GM18508 (cell line): ENCODE measurements around the gene PPP1R13B.
"Not testable (repeated sequence)": the region's sequence is repeated elsewhere in the genome, so short reads cannot be mapped to it uniquely, and the experiment has no call there.

ENCODE experiments used
- ATAC-seq: cut with Tn5 transposase; IDR thresholded peaks from one replicate; pipeline ENCODE4 v1.9.1; 2021; ENCODE audit warnings: moderate number of reproducible peaks; ENCODE audit not compliant: insufficient read depth, unreplicated experiment

PPP1R13B gene

DNA sequence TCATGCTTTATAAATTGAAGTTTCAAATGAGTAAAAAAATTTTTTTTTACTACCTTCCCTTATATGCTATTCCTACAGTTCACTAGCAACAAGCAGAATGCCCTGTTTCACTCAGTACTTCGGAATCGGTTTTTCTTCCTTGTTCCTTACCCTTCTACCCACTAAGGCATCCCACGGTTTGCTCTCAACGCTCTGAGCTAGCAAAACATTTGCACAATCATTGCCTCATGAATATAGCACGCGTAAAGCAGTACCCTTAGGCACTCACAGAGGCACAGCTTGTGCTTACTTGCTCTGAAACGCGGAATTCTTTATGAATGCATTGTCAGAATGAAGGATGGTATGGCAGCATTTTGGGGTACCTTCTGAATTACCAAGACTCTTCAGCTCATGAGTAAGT lies 45.0 kb downstream of the PPP1R13B start:
- ATAC-seq = no peak

- ATAC-seq = no peak
Measured at GRCh38 chr14:103801459-103801858, 45.9 kb downstream of the PPP1R13B start.

DNA sequence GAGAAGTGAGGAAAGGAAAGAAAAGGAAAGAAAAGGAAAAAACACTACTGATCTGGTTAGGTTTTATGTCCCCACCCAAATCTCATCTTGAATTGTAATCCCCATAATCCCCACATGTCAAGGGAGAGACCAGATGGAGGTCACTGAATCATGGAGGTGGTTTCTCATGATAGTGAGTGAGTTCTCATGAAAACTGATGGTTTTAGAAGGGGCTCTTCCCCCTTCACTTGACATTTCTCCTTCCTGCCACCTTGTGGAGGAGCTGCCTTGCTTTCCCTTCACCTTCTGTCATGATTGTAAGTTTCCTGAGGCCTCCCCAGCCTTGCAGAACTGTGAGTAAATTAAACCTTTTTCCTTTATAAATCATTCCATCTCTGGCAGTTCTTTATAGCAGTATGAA lies 54.2 kb downstream of the PPP1R13B start:
- ATAC-seq = not testable (repeated sequence)

- no peak for ATAC-seq
Measured at GRCh38 chr14:103788086-103788485, 59.3 kb downstream of the PPP1R13B start.

DNA sequence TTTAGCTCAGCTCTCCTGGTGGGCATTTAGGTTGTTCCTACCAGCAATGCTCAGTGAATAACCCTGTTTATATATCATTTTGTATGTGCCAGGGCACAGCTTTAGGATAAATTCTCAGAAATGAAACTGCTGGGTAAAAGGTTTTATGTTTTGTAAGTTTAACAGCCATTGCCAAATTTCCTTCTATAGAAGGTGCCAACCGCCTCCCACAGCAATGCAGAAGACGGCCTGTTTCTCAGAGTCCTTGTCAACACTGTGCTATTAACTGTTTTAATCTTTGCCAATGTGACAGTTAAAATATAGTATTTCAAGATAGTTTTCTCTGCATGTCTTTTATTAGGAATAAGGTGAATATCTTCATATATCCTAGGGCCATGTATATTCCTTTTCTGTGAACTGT lies 65.0 kb downstream of the PPP1R13B start:
- no peak for ATAC-seq

DNA sequence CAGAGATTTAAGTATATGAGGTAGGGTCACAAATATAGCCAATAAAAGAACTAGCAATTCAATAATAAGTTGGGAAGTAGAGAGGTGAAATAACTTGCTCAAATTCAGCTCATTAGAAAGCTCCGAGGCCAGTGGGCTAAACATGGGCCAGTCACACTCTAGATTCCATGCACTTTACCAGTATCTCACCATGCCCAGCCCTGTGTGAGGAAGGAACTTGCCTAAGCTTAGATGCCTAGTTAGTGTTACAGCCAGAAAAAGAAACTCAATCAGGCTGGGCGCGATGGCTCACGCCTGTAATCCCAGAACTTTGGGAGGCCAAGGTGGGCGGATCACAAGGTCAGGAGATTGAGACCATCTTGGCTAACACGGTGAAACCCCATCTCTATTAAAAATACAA lies 71.1 kb downstream of the PPP1R13B start:
- ATAC-seq = not testable (repeated sequence)

- no peak for ATAC-seq
Measured at GRCh38 chr14:103775506-103775905, 71.9 kb downstream of the PPP1R13B start.

- no peak for ATAC-seq
Measured at GRCh38 chr14:103773521-103773920, 73.9 kb downstream of the PPP1R13B start.

DNA sequence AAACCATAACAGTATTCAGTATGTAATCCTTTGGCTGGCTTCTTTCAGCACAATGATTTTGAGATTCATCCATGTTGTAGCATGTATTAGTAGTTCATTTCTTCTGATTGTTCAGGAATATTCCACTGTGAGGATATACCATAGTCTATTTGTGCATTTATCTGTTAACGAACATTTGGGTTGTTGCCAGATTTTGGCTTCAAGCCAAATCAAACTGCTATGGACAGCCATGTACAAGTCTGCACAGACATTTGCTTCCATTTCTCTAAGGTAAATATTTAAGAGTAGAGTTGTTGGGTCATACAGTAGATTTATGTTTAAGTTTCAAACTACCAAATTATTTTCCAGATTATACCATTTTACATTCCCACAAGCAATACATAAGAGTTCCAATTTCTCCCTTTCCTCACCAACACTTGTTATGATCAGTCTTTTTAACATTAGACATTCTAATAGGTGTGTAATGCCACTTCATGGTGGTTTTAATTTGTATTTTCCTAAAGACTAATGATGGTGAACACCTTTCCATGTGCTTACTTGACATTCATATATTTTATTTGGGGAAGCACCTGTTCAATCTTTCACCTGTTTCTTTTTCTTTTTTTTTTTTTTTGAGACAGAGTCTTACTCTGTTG lies 75.2 kb downstream of the PPP1R13B start:
- no peak for ATAC-seq

DNA sequence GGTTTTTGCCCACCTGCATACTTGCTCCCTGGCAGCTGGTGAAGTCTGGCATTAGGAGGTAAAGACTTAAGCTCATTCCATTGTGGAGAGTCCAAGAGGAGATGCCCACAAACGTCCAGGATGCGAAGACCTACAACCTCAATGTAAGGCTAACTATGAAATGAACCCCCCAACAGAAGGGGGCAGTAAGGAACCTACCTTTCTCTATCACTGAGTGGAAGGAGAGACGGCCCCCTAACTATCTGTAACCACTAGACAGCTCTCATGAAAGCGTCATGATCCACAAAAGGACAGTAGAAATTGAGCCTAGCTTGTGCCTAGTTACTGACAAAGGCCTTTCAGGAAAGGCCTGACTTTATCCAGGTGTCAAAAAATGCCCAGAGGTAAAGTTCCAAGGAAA lies 76.5 kb downstream of the PPP1R13B start:
- no peak for ATAC-seq

DNA sequence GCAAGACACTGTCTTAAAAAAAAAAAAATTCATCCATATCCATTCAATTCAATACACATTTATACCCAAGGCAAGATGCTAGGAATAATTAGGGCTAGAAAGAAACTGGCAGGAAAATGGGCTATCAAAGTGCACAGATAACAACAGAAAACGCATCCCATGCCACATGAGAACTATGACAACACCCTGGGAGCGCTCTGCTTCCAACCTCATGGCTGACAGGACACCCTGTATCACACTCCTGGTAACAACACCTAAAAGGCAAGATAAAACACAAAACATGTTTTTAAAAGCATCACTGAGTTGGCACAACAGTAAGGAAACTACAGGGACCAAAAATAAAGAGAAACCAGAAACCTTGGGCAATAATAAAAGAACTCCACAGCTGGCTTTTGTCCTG lies 76.9 kb downstream of the PPP1R13B start:
- ATAC-seq = no peak

- no peak for ATAC-seq
Measured at GRCh38 chr14:103767336-103767894, 80.0 kb downstream of the PPP1R13B start.

GRCh38 chr14:103765526-103765925 lies 81.8 kb downstream of the PPP1R13B start:
- ATAC-seq = no peak

DNA sequence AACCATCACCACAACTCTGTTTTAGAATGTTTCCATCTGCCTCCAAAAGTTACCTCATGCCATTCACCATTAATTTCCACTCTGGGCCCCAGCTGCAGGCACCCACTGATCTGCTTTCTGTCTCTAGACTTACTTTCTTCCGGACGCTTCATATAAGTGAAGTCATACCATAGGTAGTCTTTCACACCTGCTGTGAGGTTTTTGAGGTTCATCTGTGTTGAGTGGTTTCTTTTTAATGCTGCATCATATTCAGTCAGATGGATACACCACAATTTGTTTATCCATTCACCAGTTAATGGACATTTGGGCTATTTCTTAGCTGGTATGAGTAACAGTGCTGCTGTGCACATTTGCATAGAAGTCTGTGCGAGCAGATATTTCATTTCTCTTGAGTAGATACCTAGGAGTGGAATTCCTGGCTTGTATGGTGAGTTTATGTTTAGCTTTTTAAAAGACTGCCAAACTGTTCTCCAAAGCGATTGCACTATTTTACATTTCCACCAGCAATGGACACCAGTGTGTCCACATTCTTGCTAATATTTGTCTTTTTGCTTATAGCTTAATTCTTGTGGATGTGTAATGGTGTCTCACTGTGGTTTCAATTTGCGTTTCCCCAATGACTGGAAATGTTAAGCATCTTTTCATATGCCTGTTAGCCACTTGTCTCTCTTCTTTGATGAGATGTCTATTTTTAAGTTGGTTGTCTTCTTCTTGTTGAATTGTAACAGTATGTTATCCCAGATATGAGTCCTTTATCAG lies 83.5 kb downstream of the PPP1R13B start:
- ATAC-seq = no peak

- ATAC-seq = no peak
Measured at GRCh38 chr14:103762541-103762940, 84.8 kb downstream of the PPP1R13B start.

DNA sequence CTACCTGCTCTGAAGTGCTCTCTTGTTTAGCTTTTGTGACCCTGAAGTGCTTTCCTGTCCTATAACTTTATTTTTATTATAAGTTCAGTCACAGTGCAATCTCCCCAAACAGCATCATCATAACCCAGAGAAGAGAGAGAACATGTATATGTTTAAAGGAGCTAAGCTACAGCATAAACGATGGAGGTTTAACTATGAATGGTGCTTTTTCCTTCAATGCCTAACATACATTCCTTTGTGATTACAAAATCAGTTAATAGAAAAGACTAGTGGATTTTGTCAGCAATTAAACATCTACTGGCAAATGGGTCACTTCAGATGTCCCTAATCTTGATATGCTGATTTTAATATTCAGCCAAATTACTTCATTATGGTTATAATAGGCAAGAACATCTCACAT lies 85.3 kb downstream of the PPP1R13B start:
- ATAC-seq = no peak

DNA sequence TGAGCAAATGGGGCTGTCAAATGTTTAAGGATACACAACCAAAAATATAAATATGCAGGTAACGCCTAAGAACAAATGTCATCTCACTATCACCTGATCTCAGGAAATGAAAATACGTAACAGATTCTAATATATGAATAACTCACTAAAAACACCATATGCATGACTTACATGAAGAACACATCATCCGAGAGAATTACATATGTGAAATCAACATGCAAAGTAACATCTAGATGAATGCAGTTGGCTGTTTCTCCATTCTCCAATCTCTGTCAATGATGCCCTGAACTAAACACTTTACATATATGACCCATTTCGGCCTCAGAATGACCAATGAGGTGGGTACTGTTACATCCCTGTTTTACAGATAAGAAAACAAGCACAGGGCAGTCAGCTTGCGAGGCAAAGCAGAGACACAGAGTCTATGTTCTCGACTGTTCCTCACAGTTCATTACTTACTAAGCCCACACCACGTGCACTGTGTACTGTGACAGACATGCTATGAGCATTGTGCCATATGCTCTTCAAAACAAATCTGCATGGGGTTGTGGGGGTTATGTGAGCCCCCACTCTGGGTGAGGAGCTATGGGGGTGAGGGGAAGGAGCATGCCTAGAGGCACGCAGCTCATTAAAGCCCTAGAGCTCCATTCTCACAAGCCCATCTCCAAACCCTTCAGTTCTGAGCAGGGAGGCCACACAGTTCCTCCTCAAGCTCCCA lies 89.2 kb downstream of the PPP1R13B start:
- no peak for ATAC-seq

- ATAC-seq = no peak
Measured at GRCh38 chr14:103755060-103755459, 92.3 kb downstream of the PPP1R13B start.

- no peak for ATAC-seq
Measured at GRCh38 chr14:103753774-103754173, 93.6 kb downstream of the PPP1R13B start.

DNA sequence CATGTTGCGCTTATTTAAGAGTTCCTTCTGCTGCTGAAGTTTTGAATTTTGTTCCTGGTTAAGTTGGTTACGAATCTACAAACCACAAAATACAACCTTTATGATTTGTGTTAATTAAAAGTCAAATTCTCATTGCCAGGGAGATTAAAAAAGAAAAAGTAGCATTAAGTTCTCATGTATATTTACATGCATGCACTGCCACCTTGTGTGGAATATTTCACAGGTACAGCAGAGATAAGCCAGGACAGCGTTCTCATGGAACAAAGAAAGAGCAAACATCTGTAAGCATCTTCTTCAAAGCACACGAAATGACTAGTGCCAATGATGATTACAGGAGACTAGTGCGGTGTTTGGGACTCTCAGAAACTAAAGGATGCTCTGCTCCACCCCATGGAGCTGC lies 97.5 kb downstream of the PPP1R13B start:
- no peak for ATAC-seq

DNA sequence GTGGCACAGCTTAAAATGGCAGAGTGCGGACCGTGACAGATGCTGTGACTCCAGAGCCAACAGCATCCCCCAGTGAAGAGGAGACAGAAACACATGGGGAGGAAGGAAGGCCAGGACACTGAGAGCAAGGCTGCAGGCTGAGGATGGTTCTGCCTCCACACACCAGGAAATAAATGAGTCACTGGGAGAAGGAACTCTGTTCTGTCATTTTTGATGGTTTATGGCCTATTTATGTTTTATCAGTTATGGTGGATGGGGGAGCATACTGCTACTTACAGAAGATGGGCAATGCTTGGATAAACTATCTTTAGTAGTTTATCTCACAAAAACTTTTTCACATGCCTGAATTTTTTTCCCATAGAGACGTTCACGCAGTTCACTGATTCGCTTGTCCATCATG lies 97.9 kb downstream of the PPP1R13B start:
- no peak for ATAC-seq
